Esophagus muscularis mucosa (tissue), 4 donors: ENCODE measurements around the gene MSI2. TPM values are rescaled to one million over a fixed set of nuclear protein-coding genes. Genes with fewer than 3 reads are reported as not detected.

Experiments
- DNase-seq: peaks from one replicate; pipeline ENCODE4 v3.0.0-alpha.2; 2017; ENCODE audit errors: extremely low spot score
- H3K27ac ChIP-seq, 4 donors: fragments of 200-600 bp; sonication (generic); replicated peaks in 1 of 4; 1 replicate in 3 of 4; 2 replicates in 1 of 4; pipeline ENCODE4 v1.5.1; 2016 to 2019; ENCODE audit warnings: mild to moderate bottlenecking in 1 of 4
- H3K27me3 ChIP-seq, 4 donors: fragments of 200-600 bp; sonication (generic); one replicate each; pipeline versions ENCODE4 v1.5.1 to v1.6.0; 2016 to 2019
- H3K36me3 ChIP-seq, 4 donors: fragments of 200-600 bp; sonication (generic); one replicate each; pipeline ENCODE4 v1.5.1; 2016 to 2019
- H3K4me1 ChIP-seq, 4 donors: fragments of 200-600 bp; sonication (generic); one replicate each; pipeline ENCODE4 v1.5.1; 2016 to 2019
- H3K4me3 ChIP-seq, 4 donors: fragments of 200-600 bp; sonication (generic); 1 replicate in 2 of 4; 2 replicates in 2 of 4; pipeline ENCODE4 v1.5.1; 2016 to 2019; ENCODE audit warnings: mild to moderate bottlenecking in 4 of 4, moderate library complexity in 1 of 4
- H3K9me3 ChIP-seq, 4 donors: fragments of 200-600 bp; sonication (generic); 1 replicate in 3 of 4; 2 replicates in 1 of 4; pipeline ENCODE4 v1.5.1; 2016 to 2019
- CTCF ChIP-seq, 3 experiments: fragments of 200-600 bp in 2 of 3; fragments of 450-650 bp in 1 of 3; sonication (generic) in 2 of 3; IDR thresholded peaks; one replicate each; pipeline ENCODE4 v1.5.1; 2017 to 2019; ENCODE audit warnings: antibody characterized with exemption in 3 of 3, mild to moderate bottlenecking in 2 of 3, moderate library complexity in 1 of 3
- EP300 ChIP-seq: sonication (generic); formaldehyde crosslinking; IDR thresholded peaks from one replicate; pipeline ENCODE4 v1.6.1; 2017; ENCODE audit warnings: antibody characterized with exemption
- POLR2A ChIP-seq: fragments of 450-650 bp; IDR thresholded peaks from one replicate; pipeline ENCODE4 v1.6.1; 2017; ENCODE audit warnings: antibody characterized with exemption, moderate library complexity, mild to moderate bottlenecking, low read depth
- POLR2AphosphoS5 ChIP-seq, 2 donors: sonication (generic); formaldehyde crosslinking; IDR thresholded peaks; one replicate each; pipeline ENCODE4 v1.6.1; 2017; ENCODE audit warnings: antibody characterized with exemption in 2 of 2
- WGBS: methylation state at CpG from one replicate; pipeline ENCODE4 v1.1.5; 2018; 5-methylcytosine and 5-hydroxymethylcytosine counted together
- intact Hi-C: fragments of 100-400 bp; cut with DNase I; formaldehyde crosslinking; loops from one replicate; pipeline ENCODE4 v1.15.1; 2023
- total RNA-seq, 4 donors: library from RNA; depleted of rRNA; stranded (reverse); fragments of >200 nt; gene quantifications; one replicate each; pipeline versions ENCODE4 v1.1.0 to v1.2.1, GENCODE V29; 2016

MSI2 gene
- total RNA-seq, 4 donors from 2014 or later: 28.8 to 39.0 (median 29.6) TPM

- H3K36me3 ChIP-seq: peaks cover 0 to 3% (median 0%) of the 10 kb centered on the region in 4 donors
- no peak overlapping the region for H3K27ac ChIP-seq
- DNase-seq: no peak
- 83% methylated on average over 27 of the region's 27 CpGs for WGBS
- TF ChIP-seq EP300 (no peak), POLR2A (no peak), CTCF (IDR thresholded peaks at IDR 0.05) (no peak), POLR2AphosphoS5 (IDR thresholded peaks at IDR 0.05) (no peak)
- H3K4me3 ChIP-seq: no peak overlapping the region
- peaks cover 0 to 6% (median 0%) of the 10 kb centered on the region in 4 donors for H3K9me3 ChIP-seq
- intact Hi-C loops: loop anchor here (5.0 kb wide), 3 partner anchors 76 to 236 kb away; partner anchors contain the start of gene CCDC182
- H3K27me3 ChIP-seq: no peaks in the 10 kb centered on the region
- peaks cover 4 to 9% (median 9%) of the 10 kb centered on the region in 4 donors for H3K4me1 ChIP-seq
These were observed 339.8 kb downstream of the MSI2 start for GRCh38 chr17:57595947-57596695.

DNA sequence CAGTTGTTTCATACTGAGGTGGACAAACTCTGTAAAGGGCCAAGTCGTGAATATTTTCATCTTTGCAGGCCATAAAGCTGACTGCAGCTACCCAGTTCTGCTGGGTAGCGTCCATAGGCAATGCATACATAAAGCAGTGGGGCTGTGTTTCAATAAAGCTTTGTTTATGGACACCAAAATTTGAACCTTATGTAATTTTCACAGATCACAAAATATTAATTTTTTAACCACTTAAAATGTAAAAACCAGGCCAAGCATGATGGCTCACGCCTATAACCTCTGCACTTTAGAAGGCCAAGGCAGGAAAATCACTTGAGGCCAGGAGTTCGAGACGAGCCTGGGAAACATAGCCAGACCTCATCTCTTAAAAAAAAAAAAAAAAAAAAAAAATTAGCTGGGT is 340.8 kb downstream of the MSI2 start:
- H3K27me3 ChIP-seq: no peaks in the 10 kb centered on the region
- TF ChIP-seq POLR2AphosphoS5 (IDR thresholded peaks at IDR 0.05) (no peak), EP300 (no peak), POLR2A (no peak), CTCF (IDR thresholded peaks at IDR 0.05) (no peak)
- no peak overlapping the region for H3K27ac ChIP-seq
- H3K4me3 ChIP-seq: no peak overlapping the region
- no peak for DNase-seq
- intact Hi-C loops: loop anchor here (5.0 kb wide), 3 partner anchors 75 to 235 kb away; partner anchors contain the start of gene CCDC182
- 89% methylated on average over 5 of the region's 5 CpGs for WGBS
- H3K9me3 ChIP-seq: peaks cover 0 to 6% (median 0%) of the 10 kb centered on the region in 4 donors
- H3K4me1 ChIP-seq: peaks cover 4 to 9% (median 9%) of the 10 kb centered on the region in 4 donors
- peaks cover 0 to 7% (median 0%) of the 10 kb centered on the region in 4 donors for H3K36me3 ChIP-seq

GRCh38 chr17:57597531-57598453 is 341.5 kb downstream of the MSI2 start:
- Histone ChIP-seq H3K27ac (no peak overlapping the region), H3K9me3 (peaks cover 0 to 6% (median 0%) of the 10 kb centered on the region in 4 donors), H3K4me1 (peaks cover 4 to 9% (median 9%) of the 10 kb centered on the region in 4 donors), H3K36me3 (peaks cover 0 to 7% (median 0%) of the 10 kb centered on the region in 4 donors), H3K27me3 (no peaks in the 10 kb centered on the region), H3K4me3 (no peak overlapping the region)
- no peak for DNase-seq
- 46% methylated on average over 8 of the region's 8 CpGs for WGBS
- intact Hi-C loops: loop anchor here (5.0 kb wide), 3 partner anchors 75 to 235 kb away; partner anchors contain the start of gene CCDC182
- TF ChIP-seq POLR2AphosphoS5 (IDR thresholded peaks at IDR 0.05) (peak in 1 of 2 donors; percentile 31), POLR2A (no peak), CTCF (IDR thresholded peaks at IDR 0.05) (peak; percentile 78 to 87 (median 80))

GRCh38 chr17:57599271-57600045 is 343.1 kb downstream of the MSI2 start:
- no peaks in the 10 kb centered on the region for H3K27me3 ChIP-seq
- peaks cover 0 to 6% (median 0%) of the 10 kb centered on the region in 4 donors for H3K9me3 ChIP-seq
- H3K36me3 ChIP-seq: peaks cover 0 to 7% (median 0%) of the 10 kb centered on the region in 4 donors
- peak overlapping the region in 1 of 4 donors; percentile 2 for H3K27ac ChIP-seq
- H3K4me3 ChIP-seq: no peak overlapping the region
- peaks cover 11 to 20% (median 14%) of the 10 kb centered on the region in 4 donors for H3K4me1 ChIP-seq
- DNase-seq: no peak
- TF ChIP-seq CTCF (IDR thresholded peaks at IDR 0.05) (no peak), POLR2A (no peak), POLR2AphosphoS5 (IDR thresholded peaks at IDR 0.05) (no peak), EP300 (no peak)
- 91% methylated on average over 8 of the region's 8 CpGs for WGBS
- intact Hi-C loops: loop anchor here (5.0 kb wide), 3 partner anchors 73 to 233 kb away; partner anchors contain the start of gene CCDC182
